Thyroid gland (tissue), 4 donors: ENCODE results near the gene SCN7A. TPM values are rescaled to one million over a fixed set of nuclear protein-coding genes. Genes with fewer than 3 reads are reported as not detected.
"Not testable (repeated sequence)": the region's sequence is repeated elsewhere in the genome, so short reads cannot be mapped to it uniquely, and the experiment has no call there.

Source experiments
- DNase-seq, 2 donors: peaks; one replicate each; pipeline ENCODE4 v3.0.0-alpha.2; 2019
- H3K27ac ChIP-seq, 3 donors: fragments of 200-600 bp; sonication (generic); 1 replicate in 2 of 3; 2 replicates in 1 of 3; pipeline ENCODE4 v1.5.1; 2016 to 2019; ENCODE audit warnings: mild to moderate bottlenecking in 1 of 3, moderate library complexity in 1 of 3
- H3K27me3 ChIP-seq: fragments of 200-600 bp; sonication (generic); one replicate; pipeline ENCODE4 v1.5.1; 2019
- H3K36me3 ChIP-seq, 2 donors: fragments of 200-600 bp; sonication (generic); one replicate each; pipeline ENCODE4 v1.5.1; 2016 to 2019
- H3K4me1 ChIP-seq, 2 donors: fragments of 200-600 bp; sonication (generic); one replicate each; pipeline ENCODE4 v1.5.1; 2017 to 2019
- H3K4me3 ChIP-seq, 3 donors: fragments of 200-600 bp; sonication (generic); replicated peaks in 1 of 3; 1 replicate in 2 of 3; 2 replicates in 1 of 3; pipeline ENCODE4 v1.5.1; 2016; ENCODE audit warnings: mild to moderate bottlenecking in 1 of 3
- H3K9me3 ChIP-seq: fragments of 200-600 bp; sonication (generic); one replicate; pipeline ENCODE4 v1.5.1; 2017
- CTCF ChIP-seq, 6 experiments: fragments of 200-600 bp in 3 of 6; fragments of 450-650 bp in 3 of 6; sonication (generic) in 3 of 6; IDR thresholded peaks; one replicate each; pipeline ENCODE4 v1.5.1; 2016 to 2019; ENCODE audit warnings: antibody characterized with exemption in 6 of 6, mild to moderate bottlenecking in 2 of 6, inconsistent platforms in 1 of 6, moderate library complexity in 1 of 6
- POLR2A ChIP-seq, 2 donors: fragments of 450-650 bp; IDR thresholded peaks; one replicate each; pipeline ENCODE4 v1.6.1; 2017; ENCODE audit warnings: antibody characterized with exemption in 2 of 2, mild to moderate bottlenecking in 2 of 2, moderate library complexity in 1 of 2
- WGBS, 2 donors: methylation state at CpG; one replicate each; pipeline ENCODE4 v1.1.5; 2017; 5-methylcytosine and 5-hydroxymethylcytosine counted together
- intact Hi-C: fragments of 100-400 bp; cut with DNase I; formaldehyde crosslinking; loops from one replicate; pipeline ENCODE4 v1.15.1; 2023
- total RNA-seq, 4 donors: library from RNA; depleted of rRNA; stranded (reverse); fragments of >200 nt; gene quantifications; one replicate each; pipeline ENCODE4 v1.2.3, GENCODE V29; 2016

The SCN7A gene
- total RNA-seq, 4 donors from 2014 or later, result 1.6 to 3.0 (median 2.1) TPM

DNA sequence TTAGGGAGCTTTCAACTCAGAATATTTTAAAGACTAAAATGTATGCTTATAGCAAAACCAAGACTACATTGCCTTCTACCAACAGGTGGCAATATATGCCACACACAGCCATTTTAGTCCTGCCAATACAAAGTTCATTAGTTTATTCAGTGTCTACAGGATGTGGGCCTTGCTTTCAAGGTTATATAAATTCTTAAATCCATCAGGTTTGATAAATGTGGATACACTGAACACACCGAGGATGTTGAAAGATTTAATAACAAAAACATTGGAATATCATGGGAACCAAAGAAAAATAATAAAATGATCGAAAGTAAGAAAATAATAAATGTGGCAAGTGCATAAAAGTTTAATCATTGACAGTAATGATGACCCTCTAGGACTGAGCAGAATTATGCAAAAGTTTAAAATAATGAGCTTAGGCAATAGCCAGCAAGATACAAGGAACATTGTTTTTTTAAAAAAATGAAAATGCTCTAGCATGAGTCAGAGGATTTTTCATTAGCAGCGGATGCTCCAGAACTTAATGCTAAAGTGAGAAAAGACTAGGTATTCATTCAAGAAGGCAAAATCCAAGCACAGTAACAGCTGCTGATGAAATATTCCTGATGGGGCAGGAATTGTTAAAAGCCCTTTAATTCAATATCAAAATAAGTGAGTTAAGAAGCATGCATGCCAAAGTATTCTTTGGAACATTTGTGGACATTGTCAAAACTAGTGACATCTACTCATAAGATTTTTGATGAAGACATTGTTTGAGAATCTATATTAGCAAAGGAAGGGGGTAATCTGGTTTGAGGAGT lies 132.5 kb downstream of the SCN7A start:
- H3K27ac ChIP-seq, result no peak overlapping the region
- no peaks in the 10 kb centered on the region for H3K36me3 ChIP-seq
- H3K27me3 ChIP-seq, result no peaks in the 10 kb centered on the region
- DNase-seq, result no peak
- H3K4me3 ChIP-seq, result no peak overlapping the region
- intact Hi-C loops, result no loop called here
- no peaks in the 10 kb centered on the region for H3K4me1 ChIP-seq
- no peaks in the 10 kb centered on the region for H3K9me3 ChIP-seq
- 71 to 74% methylated on average over 3 of the region's 3 CpGs for WGBS, 2 donors
- no peak for TF ChIP-seq POLR2A (IDR thresholded peaks at IDR 0.05)
- TF ChIP-seq CTCF (IDR thresholded peaks at IDR 0.05), result peak in 5 of 6 experiments; percentile 12 to 46 (median 32)

DNA sequence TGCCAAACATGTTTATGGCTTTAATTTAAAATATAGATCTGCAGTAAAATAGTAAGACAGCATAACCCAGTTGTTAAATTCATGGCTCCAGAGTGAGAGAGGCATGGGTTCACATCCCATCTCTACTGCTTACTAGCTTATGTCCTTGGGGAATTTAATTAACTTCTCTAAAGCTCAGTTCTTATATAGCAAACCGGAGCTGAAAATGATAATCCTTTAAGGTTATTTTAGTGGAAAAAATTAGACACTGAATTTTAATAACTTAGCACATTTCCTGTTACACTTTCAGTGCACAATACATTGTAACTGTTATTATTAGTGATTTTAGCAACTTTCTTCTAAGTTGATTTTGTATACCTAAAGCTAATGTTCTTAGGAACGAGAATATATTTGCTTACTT lies 133.1 kb downstream of the SCN7A start:
- Histone ChIP-seq H3K9me3 (no peaks in the 10 kb centered on the region), H3K27me3 (no peaks in the 10 kb centered on the region), H3K4me1 (no peaks in the 10 kb centered on the region), H3K27ac (no peak overlapping the region), H3K4me3 (no peak overlapping the region), H3K36me3 (no peaks in the 10 kb centered on the region)
- intact Hi-C loops, result no loop called here
- TF ChIP-seq POLR2A (IDR thresholded peaks at IDR 0.05), result no peak
- no peak for DNase-seq
- WGBS, 2 donors, result 68 to 71% methylated on average over 2 of the region's 2 CpGs

DNA sequence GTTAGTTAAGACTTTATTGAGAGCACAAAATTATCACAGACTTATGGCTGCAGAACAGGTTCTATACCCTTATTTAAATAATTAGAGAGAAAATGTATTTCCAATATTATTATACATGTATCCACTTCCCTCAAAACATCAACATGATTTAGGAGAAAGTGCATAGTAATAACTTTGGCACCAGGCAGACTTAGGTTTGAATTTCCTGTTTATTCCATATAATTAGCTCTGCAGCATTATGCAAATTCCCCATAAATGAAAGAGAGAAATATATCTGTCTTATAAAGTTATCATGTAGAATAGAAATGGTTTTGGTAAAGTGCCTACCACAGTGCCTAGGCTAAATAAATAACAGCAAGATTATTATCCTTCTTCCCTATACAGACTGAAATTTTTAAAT lies 133.6 kb downstream of the SCN7A start:
- no peaks in the 10 kb centered on the region for H3K4me1 ChIP-seq
- no peaks in the 10 kb centered on the region for H3K36me3 ChIP-seq
- H3K4me3 ChIP-seq, result no peak overlapping the region
- intact Hi-C loops, result no loop called here
- no peaks in the 10 kb centered on the region for H3K27me3 ChIP-seq
- H3K27ac ChIP-seq, result no peak overlapping the region
- no peaks in the 10 kb centered on the region for H3K9me3 ChIP-seq
- TF ChIP-seq CTCF (IDR thresholded peaks at IDR 0.05), result no peak
- no peak for TF ChIP-seq POLR2A (IDR thresholded peaks at IDR 0.05)
- DNase-seq, result no peak

DNA sequence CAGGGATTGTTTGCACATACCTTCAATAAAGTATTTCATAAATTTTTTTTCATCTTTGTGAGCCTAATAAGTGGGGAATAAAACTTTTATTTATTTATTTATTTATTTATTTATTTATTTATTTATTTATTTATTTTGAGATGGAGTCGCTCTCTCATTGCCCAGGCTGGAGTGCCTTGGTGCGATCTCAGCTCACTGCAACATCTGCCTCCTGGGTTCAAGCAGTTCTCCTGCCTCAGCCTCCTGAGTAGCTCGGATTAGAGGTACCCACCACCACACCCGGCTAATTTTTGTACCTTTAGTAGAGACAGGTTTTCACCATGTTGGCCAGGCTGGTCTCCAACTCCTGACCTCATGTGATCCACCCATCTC lies 136.1 kb downstream of the SCN7A start:
- H3K4me1 ChIP-seq, H3K36me3 ChIP-seq, H3K27ac ChIP-seq, intact Hi-C loops, H3K4me3 ChIP-seq, DNase-seq, H3K9me3 ChIP-seq, H3K27me3 ChIP-seq: not testable (repeated sequence)
- WGBS, 2 donors, result 95 to 99% methylated on average over 4 of the region's 4 CpGs

GRCh38 chr2:166357068-166357949 lies 136.7 kb downstream of the SCN7A start:
- H3K9me3 ChIP-seq, result no peaks in the 10 kb centered on the region
- H3K4me1 ChIP-seq, result no peaks in the 10 kb centered on the region
- H3K4me3 ChIP-seq, result no peak overlapping the region
- H3K36me3 ChIP-seq, result no peaks in the 10 kb centered on the region
- H3K27ac ChIP-seq, result no peak overlapping the region
- H3K27me3 ChIP-seq, result no peaks in the 10 kb centered on the region
- intact Hi-C loops, result no loop called here
- 83 to 88% methylated on average over 7 of the region's 7 CpGs for WGBS, 2 donors
- no peak for DNase-seq
- no peak for TF ChIP-seq POLR2A (IDR thresholded peaks at IDR 0.05)
- no peak for TF ChIP-seq CTCF (IDR thresholded peaks at IDR 0.05)

Other genes with a start within 250 kb of the SCN7A start
- gene SCN9A, start 118.3 kb downstream of the SCN7A start, total RNA-seq, result 1 to 10 TPM; 2.3 to 6.7 (median 5.1) TPM